AG04449 (cell line): Measurements from ENCODE around the gene GADD45G.

Experiments used
- CTCF ChIA-PET: fragments of 350-600 bp; formaldehyde crosslinking; extraction: SDS; loops from one replicate; lab custom pipeline; 2021; ENCODE audit warnings: antibody characterized with exemption; lab: Yijun Ruan, JAX
- POLR2A ChIA-PET: fragments of 400-600, 350-600 bp; formaldehyde crosslinking; extraction: SDS; loops from one replicate; lab custom pipeline; 2020; ENCODE audit warnings: antibody characterized with exemption, inconsistent platforms; lab: Yijun Ruan, JAX
- DNase-seq: peaks from one replicate; pipeline ENCODE4 v3.0.0-alpha.2; 2010; ENCODE audit warnings: low read depth, low spot score
- H3K4me3 ChIP-seq: 2 replicates; pipeline ENCODE4 v1.5.1; 2011; ENCODE audit warnings: low read depth, mild to moderate bottlenecking, control low read depth, low read length
- TF ChIP-seq, protein P1 (sequence below): IDR thresholded peaks from one replicate; pipeline ENCODE4 v1.5.1; 2011; ENCODE audit warnings: mild to moderate bottlenecking, moderate library complexity, low read length, control low read depth, inconsistent platforms; ENCODE audit not compliant: insufficient read depth; ENCODE audit errors: missing control alignments

GADD45G gene

DNA sequence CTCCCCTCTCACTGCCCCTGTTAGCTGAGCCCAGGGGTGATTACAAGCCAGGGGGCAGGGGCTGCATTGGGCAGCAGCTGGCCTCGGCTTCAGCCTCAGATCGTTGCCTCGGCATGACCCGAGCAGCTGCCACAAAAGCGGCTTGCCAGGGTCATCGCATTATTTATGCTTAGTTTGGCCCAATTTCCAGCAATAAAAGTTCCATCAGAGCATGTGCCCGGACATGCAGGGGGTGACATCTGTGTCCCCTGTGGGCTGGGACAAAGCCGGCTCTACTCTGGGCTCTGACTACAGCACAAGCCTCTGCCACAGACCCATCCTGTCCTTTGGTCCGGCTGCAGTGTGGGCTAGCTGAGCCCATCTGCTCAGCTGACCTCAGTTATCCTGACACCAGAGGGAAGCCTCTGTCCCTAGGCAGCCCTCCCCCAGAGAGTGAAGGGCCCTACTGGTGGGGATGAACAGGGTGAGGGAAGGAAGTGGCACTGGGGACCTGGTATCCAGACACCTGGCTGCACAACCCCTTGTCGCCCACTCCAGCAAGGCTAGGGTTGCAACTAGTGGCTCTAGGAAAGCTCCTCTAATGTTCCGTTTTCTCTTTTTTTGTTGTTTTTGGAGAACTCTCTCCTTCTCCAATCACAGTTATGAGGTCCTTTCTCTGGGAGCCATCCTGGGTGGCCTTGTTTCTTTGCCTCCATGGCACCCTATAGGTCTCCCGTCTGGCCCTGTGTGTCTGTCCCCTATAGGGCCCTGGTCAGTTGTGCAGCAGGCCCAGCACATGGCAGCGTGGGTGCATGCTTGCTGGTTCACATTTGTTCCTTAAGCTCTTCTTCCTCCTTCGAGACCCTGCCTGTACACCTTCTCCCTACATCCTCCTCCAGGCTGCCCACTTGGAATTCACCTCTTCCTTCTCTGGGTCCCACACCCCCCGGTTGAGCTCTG, 13.3 kb upstream of the GADD45G start:
- TF ChIP-seq, protein P1, sequence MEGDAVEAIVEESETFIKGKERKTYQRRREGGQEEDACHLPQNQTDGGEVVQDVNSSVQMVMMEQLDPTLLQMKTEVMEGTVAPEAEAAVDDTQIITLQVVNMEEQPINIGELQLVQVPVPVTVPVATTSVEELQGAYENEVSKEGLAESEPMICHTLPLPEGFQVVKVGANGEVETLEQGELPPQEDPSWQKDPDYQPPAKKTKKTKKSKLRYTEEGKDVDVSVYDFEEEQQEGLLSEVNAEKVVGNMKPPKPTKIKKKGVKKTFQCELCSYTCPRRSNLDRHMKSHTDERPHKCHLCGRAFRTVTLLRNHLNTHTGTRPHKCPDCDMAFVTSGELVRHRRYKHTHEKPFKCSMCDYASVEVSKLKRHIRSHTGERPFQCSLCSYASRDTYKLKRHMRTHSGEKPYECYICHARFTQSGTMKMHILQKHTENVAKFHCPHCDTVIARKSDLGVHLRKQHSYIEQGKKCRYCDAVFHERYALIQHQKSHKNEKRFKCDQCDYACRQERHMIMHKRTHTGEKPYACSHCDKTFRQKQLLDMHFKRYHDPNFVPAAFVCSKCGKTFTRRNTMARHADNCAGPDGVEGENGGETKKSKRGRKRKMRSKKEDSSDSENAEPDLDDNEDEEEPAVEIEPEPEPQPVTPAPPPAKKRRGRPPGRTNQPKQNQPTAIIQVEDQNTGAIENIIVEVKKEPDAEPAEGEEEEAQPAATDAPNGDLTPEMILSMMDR: no peak
- H3K4me3 ChIP-seq: no peak overlapping the region
- ChIA-PET POLR2A (no interaction called here), CTCF (interaction anchor here (1.1 to 3.9 kb wide), 3 partner anchors 11 to 511 kb away, joined by 3 to 23 read pairs (median 14); no protein-coding TSS in a partner anchor)
- DNase-seq: no peak

DNA sequence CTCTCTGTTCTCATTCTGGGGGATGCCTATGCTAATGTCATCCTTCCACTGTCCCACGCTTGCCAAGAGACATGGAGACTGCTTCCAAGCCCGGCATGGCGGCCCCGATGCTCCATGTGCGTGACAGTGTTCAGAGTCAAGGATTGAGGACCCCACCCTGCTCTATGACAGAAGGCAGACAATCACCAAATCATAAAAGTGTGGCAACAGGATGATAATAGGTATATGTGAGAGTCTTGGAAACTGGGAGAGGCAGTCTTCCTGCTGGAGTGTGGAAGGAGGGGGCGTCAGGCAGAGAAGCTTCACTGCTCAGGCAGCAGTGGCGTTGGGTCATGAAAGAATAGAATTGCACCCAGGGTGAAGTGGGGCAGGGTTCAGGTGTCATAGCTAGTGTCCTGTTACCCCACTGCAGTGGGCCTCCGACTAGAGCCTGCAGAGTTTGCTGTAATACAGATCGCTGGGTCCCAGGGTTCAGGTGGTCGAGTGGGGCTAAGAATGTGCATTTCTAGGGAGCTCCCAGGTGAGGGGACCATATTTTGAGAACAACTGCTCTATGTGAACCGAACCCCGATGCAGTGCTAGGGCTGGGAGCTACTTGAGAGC, 12.5 kb upstream of the GADD45G start:
- TF ChIP-seq, protein P1: no peak
- CTCF ChIA-PET: interaction anchor here (0.9 to 3.9 kb wide), 5 partner anchors 9 to 510 kb away, joined by 3 to 23 read pairs (median 7); no protein-coding TSS in a partner anchor
- no peak for DNase-seq
- POLR2A ChIA-PET: no interaction called here
- no peak overlapping the region for H3K4me3 ChIP-seq

DNA sequence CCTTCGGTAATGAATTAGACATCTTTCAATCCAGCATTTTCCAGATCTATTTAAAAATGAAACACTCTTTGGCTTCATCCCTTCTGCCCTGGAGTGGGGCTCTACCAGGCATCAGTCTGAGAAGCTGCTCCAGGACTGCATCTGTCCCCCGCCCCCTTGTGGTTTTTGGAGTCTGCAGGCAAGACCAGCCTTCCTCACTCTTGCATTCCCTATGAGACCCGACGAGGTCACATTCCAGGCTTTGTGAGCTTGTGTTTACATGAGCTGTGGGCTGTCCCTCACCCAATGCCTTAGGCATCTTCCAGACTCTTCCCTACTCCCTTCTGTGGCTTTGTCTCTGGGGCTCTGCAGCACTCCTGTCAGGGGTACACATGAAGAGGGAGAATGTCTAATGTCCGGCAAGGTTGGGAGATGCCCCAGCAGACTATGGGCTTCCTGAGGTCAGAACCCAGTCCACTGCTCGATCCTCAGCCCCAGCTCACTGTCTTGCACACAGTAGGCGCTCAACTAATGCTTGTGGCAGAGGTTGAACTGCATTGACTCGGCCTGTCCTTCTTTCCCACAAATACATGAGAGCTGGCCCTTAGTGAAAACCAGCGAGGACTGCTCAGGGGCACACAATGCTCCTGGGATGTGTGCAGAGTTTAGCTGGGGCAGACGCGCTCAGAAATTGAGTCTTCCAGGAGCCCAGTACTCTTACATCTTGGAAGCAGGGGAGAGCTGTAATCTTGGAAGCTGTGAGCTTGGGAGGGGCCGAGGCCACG, 11.7 kb upstream of the GADD45G start:
- ChIA-PET POLR2A (no interaction called here), CTCF (interaction anchor here (0.9 to 3.9 kb wide), 10 partner anchors 9 to 1275 kb away, joined by 3 to 23 read pairs (median 5); no protein-coding TSS in a partner anchor)
- TF ChIP-seq, protein P1: peak; percentile 1
- DNase-seq: no peak
- H3K4me3 ChIP-seq: no peak overlapping the region

DNA sequence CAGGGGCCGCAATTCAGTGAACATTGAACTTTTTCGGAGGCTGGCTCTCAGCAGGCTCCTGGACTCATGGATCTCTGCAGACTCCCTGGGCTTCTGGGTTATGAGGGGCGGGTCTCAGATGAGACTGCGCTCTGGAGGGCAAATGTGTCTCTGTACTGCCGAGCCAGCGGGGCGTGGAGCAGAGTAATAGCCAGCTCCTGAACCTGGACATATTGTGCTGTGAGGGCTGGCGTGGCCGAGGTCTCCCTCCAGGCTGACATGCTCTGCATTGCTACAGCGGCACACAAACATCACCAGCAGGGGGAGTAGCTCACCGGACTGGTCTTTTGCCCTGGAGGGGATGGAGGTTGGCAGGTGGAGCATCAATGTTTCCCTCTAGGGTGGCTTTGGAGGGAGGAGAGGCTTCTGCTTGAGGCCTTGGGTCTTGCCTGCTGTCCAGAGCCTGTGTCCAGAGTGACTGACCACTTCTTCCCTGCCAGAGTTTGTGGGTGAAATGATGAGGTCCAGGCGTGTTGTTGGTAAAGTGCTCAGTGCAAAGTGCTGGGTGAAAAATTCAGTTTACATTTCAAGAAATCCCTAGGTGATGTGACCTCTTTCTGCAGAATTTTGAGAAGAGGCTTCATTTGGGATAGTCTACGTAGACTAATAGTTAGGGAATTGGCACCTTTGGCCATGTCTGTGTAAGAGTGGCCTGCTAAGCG, 10.9 kb upstream of the GADD45G start:
- TF ChIP-seq, protein P1: peak; percentile 67
- ChIA-PET POLR2A (no interaction called here), CTCF (interaction anchor here (0.9 to 3.9 kb wide), 10 partner anchors 8 to 1274 kb away, joined by 3 to 23 read pairs (median 6); no protein-coding TSS in a partner anchor)
- no peak for DNase-seq
- H3K4me3 ChIP-seq: no peak overlapping the region

DNA sequence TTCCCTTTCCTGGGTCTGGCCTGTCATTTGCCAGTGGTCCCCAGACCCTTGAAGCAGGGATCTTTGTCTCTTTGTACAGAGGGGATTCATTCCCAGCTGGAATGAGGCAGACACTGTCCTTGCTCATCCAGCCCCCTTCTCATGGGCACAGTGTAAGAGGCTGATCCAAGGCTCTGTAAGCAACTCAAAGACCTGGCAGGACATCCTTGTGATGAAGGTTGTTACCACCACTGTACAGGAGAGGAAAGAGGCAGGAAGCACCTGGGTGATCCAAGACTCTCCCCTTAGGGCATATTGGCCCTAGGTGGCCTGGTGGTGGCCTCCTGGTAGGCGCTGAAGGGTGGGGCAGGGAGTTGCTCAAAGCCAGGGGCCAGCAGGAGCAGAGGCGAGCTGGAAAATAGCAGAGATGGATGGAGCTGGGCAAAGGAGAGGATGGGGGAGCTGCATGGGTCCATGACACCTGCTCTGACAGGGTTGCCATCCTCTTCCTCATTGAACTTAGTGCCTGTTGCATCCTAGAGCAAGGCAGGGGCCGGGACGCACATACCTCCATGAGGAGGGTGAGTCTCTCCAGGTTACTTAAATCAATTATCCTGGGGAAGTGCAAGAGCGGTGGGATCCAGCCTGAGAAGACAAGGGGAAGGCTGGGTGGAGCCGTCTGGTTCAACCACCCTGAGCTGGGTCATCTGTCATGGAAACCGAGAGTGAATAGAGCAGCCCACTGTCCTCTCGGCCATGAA, 9.8 kb upstream of the GADD45G start:
- CTCF ChIA-PET: interaction anchor here (1.5 to 13.0 kb wide), 5 partner anchors 7 to 525 kb away, joined by 5 to 265 read pairs (median 14); no protein-coding TSS in a partner anchor
- POLR2A ChIA-PET: no interaction called here
- no peak overlapping the region for H3K4me3 ChIP-seq
- TF ChIP-seq, protein P1: no peak
- no peak for DNase-seq
